Measurements from ENCODE around the gene SRPX. TPM values are rescaled to one million over a fixed set of nuclear protein-coding genes. Genes with fewer than 3 reads are reported as not detected.

The SRPX gene
- total RNA-seq, 1 experiment from 2014 or later = 0.23 TPM

DNA sequence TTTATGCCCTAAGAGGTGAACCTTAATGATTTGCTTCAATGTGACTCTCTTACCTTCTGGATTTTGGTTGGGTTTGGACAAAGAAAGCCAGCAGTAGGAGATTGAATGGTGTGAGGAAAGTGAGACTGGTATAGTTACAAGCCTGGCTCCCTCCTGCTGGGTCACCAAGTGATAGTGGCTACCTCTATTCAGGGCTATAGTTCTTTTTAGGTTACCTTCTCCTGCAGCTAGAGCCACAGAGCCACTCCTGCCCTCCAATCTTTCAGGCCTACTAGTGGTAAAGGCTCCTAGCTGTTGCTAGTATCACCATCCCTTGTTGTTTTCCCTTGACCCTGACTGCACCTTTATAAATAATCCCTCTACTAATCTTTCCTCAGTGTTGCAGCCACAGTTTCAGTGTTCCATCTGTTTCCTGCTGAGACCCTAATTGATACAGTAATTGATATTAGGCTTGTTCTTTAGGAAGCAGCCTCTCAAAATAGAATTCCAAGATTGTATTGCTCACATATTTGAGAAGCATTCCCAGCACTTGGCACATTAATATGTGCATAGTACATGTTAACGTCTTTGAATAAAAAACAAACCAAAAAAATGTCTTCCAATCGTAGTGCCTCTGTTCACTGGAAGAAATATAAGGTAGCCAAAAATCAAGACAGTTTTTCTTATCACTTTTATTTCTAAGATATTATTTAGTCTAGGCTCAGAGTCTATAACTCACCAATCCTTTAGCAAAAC, 82.3 kb downstream of the SRPX start:
- in situ Hi-C loops (cut with HindIII; ENCODE audit: low pct_unique_long_range_greater_than_20kb, low sequenced_read_pairs) = no loop called here
- no peaks in the 10 kb centered on the region for H3K36me3 ChIP-seq (ENCODE audit: control insufficient read depth, insufficient read depth, low read length)
- POLR2A ChIA-PET = no interaction called here

GRCh38 chrX:38129366-38129765, 91.3 kb downstream of the SRPX start:
- ChIA-PET CTCF (no interaction called here), POLR2A (no interaction called here)
- H3K4me3 ChIP-seq (ENCODE audit: low read depth in 2 of 2, low read length in 2 of 2) = no peak overlapping the region
- H3K27ac ChIP-seq (ENCODE audit: low read length) = no peak overlapping the region
- in situ Hi-C loops (cut with HindIII; ENCODE audit: low pct_unique_long_range_greater_than_20kb, low sequenced_read_pairs) (no loop called here), intact Hi-C loops (cut with micrococcal nuclease; ENCODE audit: unreplicated experiment) (no loop called here)
- ATAC-seq (no peak), DNase-seq (ENCODE audit: low read depth, low spot score) (no peak)
- H3K9me3 ChIP-seq (ENCODE audit: control insufficient read depth, insufficient read depth, low read depth, low read length) = no peaks in the 10 kb centered on the region
- no TSS peak for BruUV-seq (replicated peaks)
- no peaks in the 10 kb centered on the region for H3K36me3 ChIP-seq (ENCODE audit: control insufficient read depth, insufficient read depth, low read length)
- no peaks in the 10 kb centered on the region for H3K4me1 ChIP-seq (ENCODE audit: control insufficient read depth, insufficient read depth, low read length)
- H3K27me3 ChIP-seq (ENCODE audit: control insufficient read depth, insufficient read depth, low read length) = no peaks in the 10 kb centered on the region
- TF ChIP-seq CTCF (IDR thresholded peaks at IDR 0.05) = no peak
- no peak for TF ChIP-seq SIN3A (IDR thresholded peaks at IDR 0.05; ENCODE audit: borderline replicate concordance, insufficient read depth, low read depth, low read length)
- no peak for TF ChIP-seq POLR2AphosphoS5 (IDR thresholded peaks at IDR 0.05; ENCODE audit: low read depth, low read length)
- no peak for TF ChIP-seq TCF7L2 (IDR thresholded peaks at IDR 0.05; ENCODE audit: low read depth, low read length)
- TF ChIP-seq, protein P1, sequence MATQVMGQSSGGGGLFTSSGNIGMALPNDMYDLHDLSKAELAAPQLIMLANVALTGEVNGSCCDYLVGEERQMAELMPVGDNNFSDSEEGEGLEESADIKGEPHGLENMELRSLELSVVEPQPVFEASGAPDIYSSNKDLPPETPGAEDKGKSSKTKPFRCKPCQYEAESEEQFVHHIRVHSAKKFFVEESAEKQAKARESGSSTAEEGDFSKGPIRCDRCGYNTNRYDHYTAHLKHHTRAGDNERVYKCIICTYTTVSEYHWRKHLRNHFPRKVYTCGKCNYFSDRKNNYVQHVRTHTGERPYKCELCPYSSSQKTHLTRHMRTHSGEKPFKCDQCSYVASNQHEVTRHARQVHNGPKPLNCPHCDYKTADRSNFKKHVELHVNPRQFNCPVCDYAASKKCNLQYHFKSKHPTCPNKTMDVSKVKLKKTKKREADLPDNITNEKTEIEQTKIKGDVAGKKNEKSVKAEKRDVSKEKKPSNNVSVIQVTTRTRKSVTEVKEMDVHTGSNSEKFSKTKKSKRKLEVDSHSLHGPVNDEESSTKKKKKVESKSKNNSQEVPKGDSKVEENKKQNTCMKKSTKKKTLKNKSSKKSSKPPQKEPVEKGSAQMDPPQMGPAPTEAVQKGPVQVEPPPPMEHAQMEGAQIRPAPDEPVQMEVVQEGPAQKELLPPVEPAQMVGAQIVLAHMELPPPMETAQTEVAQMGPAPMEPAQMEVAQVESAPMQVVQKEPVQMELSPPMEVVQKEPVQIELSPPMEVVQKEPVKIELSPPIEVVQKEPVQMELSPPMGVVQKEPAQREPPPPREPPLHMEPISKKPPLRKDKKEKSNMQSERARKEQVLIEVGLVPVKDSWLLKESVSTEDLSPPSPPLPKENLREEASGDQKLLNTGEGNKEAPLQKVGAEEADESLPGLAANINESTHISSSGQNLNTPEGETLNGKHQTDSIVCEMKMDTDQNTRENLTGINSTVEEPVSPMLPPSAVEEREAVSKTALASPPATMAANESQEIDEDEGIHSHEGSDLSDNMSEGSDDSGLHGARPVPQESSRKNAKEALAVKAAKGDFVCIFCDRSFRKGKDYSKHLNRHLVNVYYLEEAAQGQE (IDR thresholded peaks at IDR 0.05; ENCODE audit: insufficient read depth in 1 of 2, low read depth in 2 of 2, low read length in 1 of 2) = no peak

More for the DNA sequence above, 82.3 kb downstream of the SRPX start:
- CTCF ChIA-PET = no interaction called here
- H3K4me1 ChIP-seq (ENCODE audit: control insufficient read depth, insufficient read depth, low read length) = no peaks in the 10 kb centered on the region
- DNase-seq (ENCODE audit: low read depth, low spot score) (no peak), ATAC-seq (no peak)
- TF ChIP-seq SIN3A (IDR thresholded peaks at IDR 0.05; ENCODE audit: borderline replicate concordance, insufficient read depth, low read depth, low read length) = no peak
- TF ChIP-seq, protein P1 (IDR thresholded peaks at IDR 0.05; ENCODE audit: insufficient read depth in 1 of 2, low read depth in 2 of 2, low read length in 1 of 2) = no peak
- TF ChIP-seq CTCF (IDR thresholded peaks at IDR 0.05) = no peak
- TF ChIP-seq TCF7L2 (IDR thresholded peaks at IDR 0.05; ENCODE audit: low read depth, low read length) = no peak
- TF ChIP-seq POLR2AphosphoS5 (IDR thresholded peaks at IDR 0.05; ENCODE audit: low read depth, low read length) = no peak
- H3K9me3 ChIP-seq (ENCODE audit: control insufficient read depth, insufficient read depth, low read depth, low read length) = no peaks in the 10 kb centered on the region
- intact Hi-C loops (cut with micrococcal nuclease; ENCODE audit: unreplicated experiment) = no loop called here
- BruUV-seq (replicated peaks) = no TSS peak
- no peak overlapping the region for H3K27ac ChIP-seq (ENCODE audit: low read length)
- H3K4me3 ChIP-seq (ENCODE audit: low read depth in 2 of 2, low read length in 2 of 2) = no peak overlapping the region
- H3K27me3 ChIP-seq (ENCODE audit: control insufficient read depth, insufficient read depth, low read length) = no peaks in the 10 kb centered on the region
